HG03439 (cell line): Measurements from ENCODE around the gene SCRN2.

Experiments used
- ATAC-seq: cut with Tn5 transposase; IDR thresholded peaks from one replicate; pipeline ENCODE4 v1.9.1; 2021; ENCODE audit warnings: mild to moderate bottlenecking, moderate library complexity; ENCODE audit not compliant: unreplicated experiment

Gene SCRN2

DNA sequence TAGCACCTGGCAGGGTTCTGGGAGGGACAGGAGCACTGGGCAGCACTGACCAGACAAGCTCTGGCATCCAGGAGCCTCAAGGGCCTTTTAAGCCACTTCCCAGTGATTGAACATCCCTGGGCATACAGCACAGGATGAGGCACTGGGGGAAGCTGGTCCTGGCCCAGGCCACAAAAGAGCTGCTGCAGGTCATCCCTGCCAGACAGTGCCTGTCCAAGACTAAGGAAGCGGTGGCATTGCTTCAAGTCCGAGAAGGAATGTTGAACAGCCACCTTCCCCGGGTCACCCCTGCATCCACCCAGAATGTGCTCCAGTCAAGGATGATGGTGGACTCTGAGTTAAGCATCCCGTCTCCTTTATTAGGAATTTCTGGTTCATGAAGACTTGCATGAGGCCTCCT, 18.3 kb downstream of the SCRN2 start:
- ATAC-seq, result no peak

DNA sequence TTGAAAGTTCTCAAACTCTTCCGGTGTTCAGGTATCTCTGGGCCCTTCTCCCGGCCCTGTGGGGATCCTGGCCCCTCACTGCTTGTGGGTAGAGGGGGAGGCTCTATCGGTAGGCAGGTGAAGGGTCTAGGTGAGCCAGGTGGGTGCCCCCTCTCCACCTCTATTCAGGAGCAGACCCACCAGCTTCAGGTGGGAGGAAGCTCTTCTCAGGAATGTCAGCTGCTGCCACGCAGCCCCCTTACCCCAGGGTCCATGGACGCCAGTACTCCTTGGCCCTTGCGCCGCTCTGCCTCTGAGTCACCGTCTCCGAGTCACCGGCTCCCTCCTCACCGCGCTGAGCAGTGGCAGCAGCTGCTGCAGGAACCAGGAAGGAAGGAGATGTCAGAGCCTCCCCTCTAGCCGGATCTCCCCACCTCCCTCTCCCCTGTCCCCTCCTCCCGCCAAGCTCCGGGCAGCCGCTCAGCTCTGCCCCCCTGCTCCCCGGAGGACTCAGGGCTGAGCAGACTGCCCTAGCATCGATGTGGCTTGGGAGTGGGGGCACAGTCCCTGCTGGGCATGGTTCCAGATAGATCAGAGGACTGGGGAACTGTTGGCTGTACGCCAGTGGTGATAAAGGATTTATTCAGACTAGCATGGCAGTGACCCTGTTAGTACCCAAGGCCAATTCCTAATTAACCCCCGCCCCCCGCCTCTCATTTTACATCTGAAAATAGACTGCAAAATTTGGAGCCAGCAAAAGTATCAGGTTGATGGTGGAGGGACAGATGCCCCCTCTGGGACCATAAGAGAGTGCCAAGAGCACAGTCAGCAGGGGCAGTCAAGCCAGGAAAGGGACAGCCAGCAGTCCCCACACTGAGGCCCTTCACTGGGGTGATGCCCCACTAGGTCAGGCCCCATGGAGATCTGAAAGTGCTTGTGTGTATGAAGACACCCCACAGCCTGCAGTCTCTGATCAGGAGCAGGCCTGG, 19.4 kb downstream of the SCRN2 start, which contains the start of gene OSBPL7:
Gene OSBPL7, minus strand, starts transcription at position 371 of the 968 bp plus-strand sequence. CDS start 1,516 bp downstream, outside the sequence.
- ATAC-seq, result peak; percentile 71

DNA sequence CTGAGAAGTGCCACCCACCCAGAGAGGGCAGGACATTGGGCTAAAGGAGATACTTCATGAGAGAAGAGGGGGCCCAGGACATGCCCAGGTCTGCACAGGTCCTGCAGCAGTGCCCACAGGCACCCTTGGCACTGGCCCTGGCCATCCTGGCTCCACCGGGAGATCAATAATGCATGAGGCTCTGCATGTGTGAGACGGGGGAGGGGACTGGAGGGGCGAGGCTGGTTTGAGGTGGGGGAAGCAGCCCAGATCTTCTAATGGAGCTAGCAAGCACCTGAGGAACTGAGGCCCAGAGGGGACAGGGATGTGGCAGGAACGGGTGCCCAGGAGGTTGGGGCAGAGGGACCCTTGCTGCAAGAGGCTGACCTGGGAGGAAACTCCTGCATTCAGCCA, 20.0 kb downstream of the SCRN2 start:
- no peak for ATAC-seq

DNA sequence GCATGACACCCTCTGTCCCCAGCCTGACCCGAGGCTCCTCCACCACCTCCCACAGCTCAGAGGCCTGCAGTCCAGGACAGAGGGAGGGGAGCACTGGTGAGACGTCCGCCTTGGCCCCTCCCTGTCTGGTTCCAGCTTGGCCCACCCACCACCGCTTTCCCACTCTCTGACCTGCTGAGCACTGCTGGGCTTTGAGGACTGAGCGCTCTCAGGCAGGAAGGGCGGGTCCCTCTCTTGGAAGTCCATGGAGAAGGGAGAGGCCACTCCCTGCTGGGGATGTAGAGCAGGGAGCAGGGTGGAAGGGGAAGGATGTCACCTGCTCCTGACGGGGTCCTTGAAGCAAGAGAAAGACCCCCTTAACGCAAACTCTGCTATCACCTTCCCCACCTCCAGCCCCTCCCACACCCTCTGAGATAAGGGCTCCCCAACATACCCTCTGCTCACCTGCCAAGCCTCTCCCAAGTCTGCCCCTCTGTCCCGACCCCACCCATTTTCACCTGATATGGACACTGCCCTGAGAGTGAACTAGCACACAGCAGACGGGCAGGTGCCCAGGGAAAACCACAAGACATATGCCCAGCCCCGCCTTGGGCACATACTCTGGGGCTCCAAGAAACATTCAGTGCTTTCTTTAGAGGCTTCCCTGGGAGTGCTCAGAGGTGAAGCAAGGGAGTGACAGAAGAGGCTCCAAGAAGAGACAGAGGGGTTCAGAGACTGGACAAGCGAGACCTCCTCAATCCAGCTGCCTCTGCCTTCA, 20.9 kb downstream of the SCRN2 start:
- no peak for ATAC-seq

DNA sequence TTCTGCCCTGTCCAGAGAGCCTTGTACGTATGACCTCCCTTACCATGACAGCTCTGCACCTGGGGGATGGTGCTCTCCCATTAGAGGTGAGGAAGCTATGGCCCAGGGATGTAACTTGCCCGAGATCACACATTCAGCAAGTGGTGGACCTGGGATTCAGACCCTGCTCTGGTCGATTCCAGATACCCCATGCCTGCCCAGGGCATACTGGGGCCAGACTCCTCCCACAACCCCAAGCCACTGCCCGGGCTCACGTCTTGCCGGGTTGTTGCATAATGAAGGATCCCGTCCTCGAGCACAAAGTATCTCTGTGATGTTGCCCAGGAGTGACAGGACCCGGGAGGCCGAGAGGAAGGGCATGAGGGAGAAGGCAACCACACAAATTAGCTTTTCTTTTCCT, 21.6 kb downstream of the SCRN2 start:
- no peak for ATAC-seq

DNA sequence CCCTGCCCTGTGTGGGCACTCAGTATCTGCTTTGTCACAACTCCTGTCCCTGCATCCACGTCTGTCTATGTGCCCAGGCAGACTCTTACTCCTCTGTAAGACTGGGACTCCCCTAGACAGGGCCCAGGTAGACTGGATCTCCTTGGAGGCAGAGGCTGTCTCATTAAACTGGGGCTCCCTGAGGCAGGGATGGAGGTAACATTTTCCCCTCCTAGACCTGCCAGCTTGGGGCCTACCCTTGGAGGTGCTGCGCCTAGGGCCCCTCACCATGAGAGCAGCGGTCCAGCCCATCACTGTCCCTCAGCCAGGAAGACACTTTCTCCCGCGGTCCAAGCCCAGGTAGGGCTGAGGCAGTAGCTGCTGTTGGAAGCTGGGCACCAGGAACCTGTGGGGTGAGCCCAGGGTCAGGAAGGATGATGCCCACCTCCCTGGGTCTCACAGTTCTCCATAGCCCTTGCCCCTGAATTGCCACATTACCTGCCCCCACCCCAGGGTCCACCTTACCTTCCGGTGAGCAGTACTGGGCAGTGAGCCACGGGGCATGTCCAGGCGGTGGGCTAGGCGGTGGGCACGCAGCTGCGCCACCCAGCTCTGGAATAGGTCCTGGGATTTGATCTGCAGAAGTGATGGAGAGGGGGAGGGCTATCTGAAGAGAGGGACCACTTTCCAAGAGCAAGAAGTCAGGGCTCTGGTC, 22.9 kb downstream of the SCRN2 start:
- ATAC-seq, result no peak

DNA sequence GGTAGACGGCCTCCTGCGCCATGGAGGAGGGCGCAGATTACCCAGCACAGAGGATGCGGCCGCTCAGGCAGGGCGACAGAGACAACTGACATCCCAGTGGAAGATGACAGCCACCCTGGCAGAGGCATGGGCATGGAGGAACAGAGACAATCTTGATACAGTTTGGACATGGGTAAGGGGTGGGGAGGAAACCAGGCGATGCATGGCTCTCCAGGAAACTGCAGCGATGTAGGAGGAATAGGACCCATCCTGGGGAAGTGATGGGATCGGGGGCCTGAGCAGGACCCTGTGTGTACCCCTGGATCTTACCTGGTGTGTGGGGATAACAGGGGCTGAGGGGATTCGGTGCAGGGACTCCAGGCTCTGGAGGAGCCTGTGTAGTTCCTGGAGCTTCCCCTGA, 24.1 kb downstream of the SCRN2 start:
- ATAC-seq, result no peak

DNA sequence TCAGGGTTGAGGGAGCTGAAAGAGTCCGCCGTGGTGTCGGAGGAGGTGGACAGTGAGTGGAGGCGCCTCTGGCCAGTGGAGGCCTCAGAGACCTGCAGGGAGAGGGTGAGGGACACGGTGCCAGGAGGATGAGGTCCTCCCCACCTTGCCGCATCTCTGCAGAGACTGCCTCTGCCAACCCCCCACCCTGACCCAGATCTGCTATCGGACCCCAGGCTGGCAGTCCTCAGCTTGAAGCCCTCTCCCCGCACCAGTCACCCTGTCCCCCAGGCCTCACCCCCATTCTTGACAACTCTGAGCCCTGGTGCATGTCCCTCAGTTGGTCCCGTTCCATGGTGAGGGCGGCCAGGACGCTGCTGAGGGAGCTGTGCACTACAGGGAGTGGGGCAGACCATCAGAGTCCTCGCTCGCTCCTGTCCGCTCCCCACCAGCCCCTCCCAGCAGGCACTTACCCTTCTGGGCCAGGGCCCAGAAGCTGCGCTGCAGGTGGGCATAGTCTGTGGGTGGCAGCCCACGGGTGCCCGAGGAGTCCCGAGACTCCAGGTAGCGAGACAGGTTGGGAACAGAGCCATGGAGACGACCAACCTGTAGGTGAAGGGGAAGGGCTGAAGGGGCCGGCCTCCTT, 24.9 kb downstream of the SCRN2 start:
- ATAC-seq, result no peak

DNA sequence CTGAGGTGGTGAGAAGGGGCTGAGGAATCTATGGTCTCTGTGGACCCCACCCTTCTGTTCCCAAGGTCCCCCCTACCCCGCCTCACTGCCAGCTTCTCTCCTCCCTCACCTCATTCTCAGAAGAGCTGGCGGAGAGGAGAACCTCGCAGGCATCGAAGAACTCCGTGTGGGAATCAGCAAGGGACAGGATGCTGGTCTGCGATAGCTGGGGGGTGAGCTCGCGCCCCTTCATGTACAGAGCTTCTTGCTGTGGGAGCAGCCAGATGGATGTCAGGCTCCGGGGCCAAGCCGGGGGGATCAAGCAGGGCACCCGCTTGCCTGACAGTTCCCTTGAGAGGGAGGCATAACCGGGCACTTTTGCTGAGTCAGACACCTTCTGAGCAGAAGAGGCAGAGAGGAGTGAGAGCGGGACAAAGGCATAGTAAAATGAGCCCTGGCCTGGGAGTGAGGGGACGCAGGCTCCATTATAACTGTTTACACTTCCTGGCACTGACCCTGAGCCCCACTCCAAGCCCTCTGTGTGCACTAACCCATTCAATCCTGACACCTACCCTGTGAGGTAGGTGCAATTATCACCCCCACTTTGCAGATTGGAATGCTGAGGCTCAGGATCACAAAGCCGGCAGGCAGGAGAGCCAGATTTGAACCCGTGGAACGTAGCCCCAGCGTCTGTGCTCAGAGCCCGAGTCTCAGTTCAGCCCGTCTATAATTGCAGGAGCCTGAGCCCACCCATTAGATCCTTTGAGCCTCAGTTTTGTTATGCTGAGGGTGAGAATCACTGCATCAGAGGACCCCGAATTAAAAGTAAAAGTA, 25.8 kb downstream of the SCRN2 start:
- ATAC-seq, result no peak

DNA sequence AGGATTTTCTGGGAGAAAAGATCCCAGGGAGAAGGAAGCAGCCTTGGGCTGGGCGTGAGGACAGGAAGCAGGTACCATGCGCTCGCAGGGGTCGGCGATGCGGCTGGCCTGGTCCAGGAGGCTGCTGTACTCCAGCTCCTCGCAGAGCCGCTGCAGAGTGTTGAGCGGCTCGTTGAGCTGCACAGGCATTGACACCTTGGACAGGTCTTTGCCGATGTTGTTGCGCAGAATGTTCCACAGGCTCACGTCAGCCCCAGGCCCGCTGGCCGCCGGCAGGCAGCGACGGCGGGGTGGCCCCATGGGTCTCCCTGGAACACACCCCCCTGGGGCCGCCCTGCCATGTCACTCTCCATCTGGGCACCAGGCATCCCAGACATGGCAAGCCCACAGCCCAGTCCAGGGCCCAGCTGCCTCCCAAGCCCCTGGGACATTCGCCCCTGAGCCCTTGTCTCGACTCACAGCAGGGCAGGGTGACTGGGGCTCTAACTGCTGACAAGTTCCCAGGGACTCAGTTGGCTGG, 27.5 kb downstream of the SCRN2 start:
- no peak for ATAC-seq

DNA sequence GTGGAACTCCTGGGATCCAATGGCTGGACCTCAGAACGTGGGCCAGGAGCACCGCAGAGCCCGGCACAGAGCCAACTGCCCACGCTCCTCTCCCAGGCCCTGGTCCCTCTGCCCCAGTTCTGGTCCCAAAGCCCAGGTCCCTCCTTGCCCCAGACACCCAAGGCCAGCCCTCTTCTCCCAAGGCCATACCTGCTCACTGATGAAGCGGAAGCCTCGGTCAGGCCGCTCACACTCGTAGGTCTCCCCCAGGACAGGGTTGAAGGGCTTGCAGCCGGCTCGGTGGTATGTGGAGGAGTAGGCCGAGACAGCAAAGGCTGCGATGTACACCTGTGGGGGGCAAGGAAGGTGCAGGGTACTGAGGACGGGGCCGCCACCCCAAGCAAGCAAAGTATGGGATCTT, 28.0 kb downstream of the SCRN2 start:
- ATAC-seq, result no peak

DNA sequence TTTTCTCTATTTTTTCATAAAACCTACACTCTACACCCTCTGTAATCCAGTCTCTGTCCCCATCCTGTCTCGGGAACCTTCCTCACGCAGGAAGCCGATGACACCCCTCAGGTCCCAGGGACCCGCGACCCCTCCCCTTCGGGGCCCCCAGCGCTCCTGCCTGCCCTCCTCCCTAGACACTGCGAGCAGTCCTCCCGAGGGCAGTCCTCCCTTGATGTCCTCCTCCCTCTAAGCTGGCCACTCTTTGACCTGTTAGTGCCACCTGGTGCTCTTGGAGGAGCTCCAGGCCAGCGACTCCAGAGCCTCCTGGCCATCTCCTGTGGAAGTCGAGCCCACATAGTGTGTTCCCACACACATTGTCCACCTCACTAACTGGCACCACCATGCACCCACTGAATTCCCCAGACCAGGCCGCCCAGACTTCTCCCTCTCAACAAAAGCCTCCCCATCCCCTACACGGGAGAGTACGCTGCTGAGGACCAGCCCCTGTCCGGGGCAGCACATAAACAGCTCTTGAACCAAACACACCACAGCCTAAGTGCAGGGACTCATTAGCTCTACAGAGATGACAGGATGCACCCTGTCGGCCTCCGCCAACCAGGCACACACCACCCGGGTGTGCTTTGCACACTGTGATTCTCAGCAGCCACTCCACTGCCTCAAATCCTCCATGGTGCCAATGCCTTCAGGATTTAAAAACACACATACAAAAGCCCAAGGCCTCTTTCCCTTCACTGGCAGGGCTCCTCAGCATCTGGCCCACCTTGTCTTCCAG, 28.7 kb downstream of the SCRN2 start:
- ATAC-seq, result no peak

DNA sequence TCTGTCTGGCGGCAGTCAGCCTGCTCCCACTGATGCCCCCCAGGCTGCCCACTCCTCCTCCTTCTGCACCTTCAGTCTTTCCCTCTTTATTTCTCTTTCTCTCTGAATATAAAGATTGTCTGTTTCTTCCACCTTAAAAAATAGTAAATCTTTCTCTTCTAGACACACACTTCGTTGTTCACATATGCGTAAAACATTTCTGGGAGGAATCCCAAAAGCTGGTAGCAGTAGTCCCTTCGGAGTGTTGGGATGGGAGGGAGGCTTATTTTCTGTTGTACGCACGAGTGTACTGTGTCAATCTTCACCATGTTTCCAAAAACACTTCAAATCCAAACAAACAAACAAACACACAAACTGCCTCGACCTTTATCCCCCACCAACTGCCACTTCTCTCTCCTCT, 29.4 kb downstream of the SCRN2 start:
- ATAC-seq, result no peak

DNA sequence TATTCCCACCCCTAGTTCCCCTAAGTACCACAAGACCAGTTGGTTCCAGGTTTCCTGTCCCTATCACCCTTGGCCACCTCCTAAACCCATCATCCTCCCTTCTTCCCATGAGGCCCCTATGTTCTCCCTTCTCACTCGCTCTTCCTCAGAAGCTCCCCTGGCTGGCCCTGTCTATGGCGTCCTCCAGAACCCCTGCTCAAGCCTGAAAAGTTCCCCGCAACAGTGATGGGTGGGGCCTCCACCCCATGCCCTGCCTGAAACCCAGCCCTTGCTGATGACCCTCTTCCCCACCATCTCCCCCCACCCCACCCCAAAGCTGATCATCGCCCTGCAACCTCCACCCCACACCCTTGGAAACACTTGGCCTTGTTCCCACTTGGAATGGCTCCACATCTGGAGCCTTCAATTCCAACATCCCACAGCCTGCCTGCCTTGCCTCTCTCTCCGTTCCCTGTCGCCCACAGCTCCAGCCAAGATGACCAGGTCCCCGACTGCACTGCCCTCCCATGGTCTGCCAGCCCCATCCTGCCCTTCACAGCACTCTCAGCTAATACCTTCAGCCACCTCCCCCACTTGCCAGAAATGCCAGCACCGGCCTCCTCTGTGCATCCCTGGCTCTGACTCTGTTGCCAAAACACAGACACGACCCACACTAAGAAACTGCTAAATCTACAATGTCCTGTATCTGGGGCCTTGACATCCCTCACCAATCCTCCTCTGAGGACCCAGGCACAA, 30.0 kb downstream of the SCRN2 start:
- ATAC-seq, result no peak

DNA sequence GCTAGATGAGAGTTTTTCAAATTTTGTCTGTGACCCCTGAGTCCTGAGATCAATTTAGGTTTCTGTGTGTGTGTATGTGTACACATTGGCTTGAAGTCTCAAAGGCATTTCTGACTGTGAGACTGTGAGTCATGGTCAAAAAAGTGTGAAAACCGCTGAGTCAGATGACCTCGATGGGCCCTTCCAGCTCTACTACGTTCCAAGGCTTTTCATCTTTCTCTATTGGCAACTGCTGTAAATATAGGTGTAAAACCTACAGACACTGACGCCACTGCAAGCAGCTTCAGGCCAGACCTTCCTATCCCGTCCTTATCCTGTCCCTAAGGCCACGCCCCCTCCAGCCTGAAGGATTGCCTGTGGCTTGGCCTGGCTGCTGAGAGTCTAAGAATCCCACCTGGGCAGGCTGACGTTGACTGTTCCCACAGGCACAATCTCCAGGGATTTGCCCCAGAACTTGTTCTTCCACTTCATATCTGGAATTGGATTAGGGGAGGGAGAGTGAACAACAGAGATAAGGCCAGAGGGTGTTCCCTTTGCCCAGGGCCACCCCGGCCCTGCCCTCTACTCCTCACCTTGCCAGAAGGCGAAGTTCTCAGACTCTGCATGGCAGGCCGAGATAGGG, 30.8 kb downstream of the SCRN2 start:
- peak; percentile 49 for ATAC-seq

DNA sequence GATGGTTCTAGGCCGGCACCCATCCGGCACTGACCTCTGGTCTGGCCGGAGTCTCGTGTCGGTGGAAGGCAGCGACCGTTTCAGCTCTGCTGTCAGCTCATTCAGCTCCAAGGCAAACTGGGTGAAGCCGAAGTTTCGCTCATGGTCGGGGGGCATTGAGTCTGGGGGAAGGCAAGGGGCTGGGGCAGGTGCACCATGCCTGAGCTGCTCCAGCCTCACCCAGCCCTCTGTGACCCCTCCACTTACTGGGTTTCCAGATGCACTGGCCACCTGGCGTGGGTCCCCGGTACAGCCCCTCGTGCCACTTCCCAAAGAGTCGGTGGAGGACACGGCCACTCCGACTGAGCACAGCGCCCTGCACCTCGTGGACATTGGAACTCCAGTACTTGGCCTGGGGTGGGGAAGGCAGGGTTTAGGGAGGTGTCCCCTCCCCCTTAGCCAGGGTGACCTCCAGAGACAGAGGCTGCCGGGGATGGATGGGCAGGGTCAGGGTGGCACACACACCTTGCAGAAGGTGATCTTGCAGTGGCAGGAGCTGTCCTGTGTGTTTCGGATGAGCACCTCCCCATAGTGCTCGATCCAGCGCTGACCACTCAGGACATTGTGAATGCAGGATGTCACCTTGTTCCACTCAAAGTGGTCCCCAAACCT, 32.1 kb downstream of the SCRN2 start:
- no peak for ATAC-seq

DNA sequence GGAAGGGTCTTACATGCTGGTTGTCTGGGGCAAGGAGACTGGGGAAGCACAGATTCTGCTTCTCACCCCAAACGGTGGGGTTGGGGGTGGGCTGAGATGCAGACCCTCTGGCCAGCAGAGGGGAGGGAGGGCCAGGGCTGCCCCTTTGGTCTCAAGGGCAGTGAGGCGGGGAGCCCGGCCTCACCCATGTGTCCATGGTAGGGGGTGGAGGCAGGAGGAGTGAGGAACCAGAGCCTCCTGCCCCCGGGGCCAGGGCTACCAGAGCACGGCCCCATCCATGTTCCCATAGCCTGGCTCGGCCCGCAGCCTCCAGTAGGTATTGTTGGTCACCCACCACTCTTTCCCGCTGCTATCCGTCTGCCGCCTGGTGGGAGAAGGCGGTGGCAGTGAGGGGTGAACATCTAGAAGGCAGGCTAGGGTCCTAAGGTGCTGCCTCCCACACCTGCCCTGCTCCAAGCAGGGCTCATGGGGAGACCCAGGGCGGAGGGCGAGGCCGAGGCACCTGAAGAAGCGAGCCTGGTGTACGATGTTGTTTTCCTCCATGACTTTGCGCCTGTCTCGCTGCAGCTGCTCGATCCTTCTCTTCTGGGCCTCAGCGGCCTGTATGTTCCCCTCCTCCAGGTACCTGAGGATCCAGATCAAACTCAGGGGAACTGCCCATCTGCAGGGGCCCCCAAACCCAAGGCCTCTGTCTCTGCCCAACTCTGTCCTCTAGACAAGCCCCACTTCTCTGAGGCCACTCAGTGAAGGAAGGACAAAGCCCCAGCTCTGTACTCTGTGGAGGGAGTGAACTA, 32.8 kb downstream of the SCRN2 start:
- no peak for ATAC-seq
